Measurements from ENCODE around the gene MAGED2. TPM values are rescaled to one million over a fixed set of nuclear protein-coding genes. Genes with fewer than 3 reads are reported as not detected.

The MAGED2 gene
- 160 and 236 TPM in 2 replicates for total RNA-seq

GRCh38 chrX:54807524-54808108 lies at the start of gene MAGED2:
Gene MAGED2, plus strand, starts transcription at chrX:54807745. Its CDS starts 1,587 bp downstream, at chrX:54809332.

DNA sequence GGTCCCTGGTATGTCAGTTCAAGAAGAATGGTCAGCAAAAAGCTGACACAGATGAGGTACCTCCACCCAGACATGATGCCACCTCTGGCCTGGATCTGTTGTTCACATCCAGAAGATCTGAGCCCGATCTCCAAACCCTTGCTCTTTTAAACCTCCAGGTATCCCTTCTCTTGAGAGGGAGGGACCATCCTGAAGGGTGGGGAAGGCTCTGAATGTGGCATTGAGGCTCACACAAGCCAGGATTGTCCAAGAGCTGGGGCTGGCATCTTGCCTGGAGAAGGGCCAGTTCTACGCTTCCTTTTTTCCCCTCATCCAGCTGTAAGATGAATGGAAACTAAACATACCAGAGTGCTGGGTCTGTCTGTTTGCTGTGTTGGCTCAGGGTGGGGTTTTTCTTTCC lies 9.4 kb upstream of the MAGED2 start, which contains the start of gene ITIH6:
Gene ITIH6, minus strand, starts transcription at position 119 of the 400 bp plus-strand sequence. Its CDS starts 45 bp downstream, at position 74.

Other genes with a start within 250 kb of the MAGED2 start
- gene ITIH6, start 9.5 kb upstream of the MAGED2 start, total RNA-seq = not detected in 2 replicates
- gene TRO, start 113.1 kb downstream of the MAGED2 start, total RNA-seq = 9.6 and 43.2 TPM in 2 replicates
- gene PFKFB1, start 186.4 kb downstream of the MAGED2 start, total RNA-seq = not detected in 2 replicates
- gene APEX2, start 192.6 kb downstream of the MAGED2 start, total RNA-seq = 10.3 and 16.6 TPM in 2 replicates
- gene ALAS2, start 223.2 kb downstream of the MAGED2 start, total RNA-seq = not detected in 2 replicates